GM19467 (cell line): Measurements from ENCODE around the gene ACER3.
"Not testable (repeated sequence)": the region's sequence is repeated elsewhere in the genome, so short reads cannot be mapped to it uniquely, and the experiment has no call there.

Source experiments
- ATAC-seq: cut with Tn5 transposase; IDR thresholded peaks from one replicate; pipeline ENCODE4 v1.9.1; 2021; ENCODE audit warnings: mild to moderate bottlenecking, moderate library complexity; ENCODE audit not compliant: unreplicated experiment

The ACER3 gene

GRCh38 chr11:76836613-76837291 lies 24.0 kb upstream of the ACER3 start:
- no peak for ATAC-seq

GRCh38 chr11:76837696-76838677 lies 22.7 kb upstream of the ACER3 start:
- no peak for ATAC-seq

- no peak for ATAC-seq
Measured at GRCh38 chr11:76838678-76839068, 22.0 kb upstream of the ACER3 start.

- ATAC-seq, result no peak
Measured at GRCh38 chr11:76839311-76839710, 21.4 kb upstream of the ACER3 start.

GRCh38 chr11:76841923-76842452 lies 18.7 kb upstream of the ACER3 start:
- ATAC-seq, result no peak

- ATAC-seq, result no peak
Measured at GRCh38 chr11:76843907-76844306, 16.8 kb upstream of the ACER3 start.

- ATAC-seq, result no peak
Measured at GRCh38 chr11:76844511-76844910, 16.2 kb upstream of the ACER3 start.

GRCh38 chr11:76845069-76845468 lies 15.6 kb upstream of the ACER3 start:
- no peak for ATAC-seq

GRCh38 chr11:76846441-76846840 lies 14.3 kb upstream of the ACER3 start:
- no peak for ATAC-seq

- no peak for ATAC-seq
Measured at GRCh38 chr11:76849376-76849775, 11.3 kb upstream of the ACER3 start.

GRCh38 chr11:76850130-76850529 lies 10.6 kb upstream of the ACER3 start:
- ATAC-seq, result no peak

- no peak for ATAC-seq
Measured at GRCh38 chr11:76850815-76851214, 9.9 kb upstream of the ACER3 start.

GRCh38 chr11:76854709-76855108 lies 6.0 kb upstream of the ACER3 start:
- ATAC-seq, result no peak

- ATAC-seq, result not testable (repeated sequence)
Measured at GRCh38 chr11:76855670-76856069, 5.0 kb upstream of the ACER3 start.

- no peak for ATAC-seq
Measured at GRCh38 chr11:76856106-76856505, 4.6 kb upstream of the ACER3 start.

- no peak for ATAC-seq
Measured at GRCh38 chr11:76856571-76856970, 4.1 kb upstream of the ACER3 start.

GRCh38 chr11:76857781-76858410 lies 2.8 kb upstream of the ACER3 start:
- no peak for ATAC-seq

- no peak for ATAC-seq
Measured at GRCh38 chr11:76859708-76860227, 950 bp upstream of the ACER3 start.

- no peak for ATAC-seq
Measured at GRCh38 chr11:76861490-76861953, 804 bp downstream of the ACER3 start.

- not testable (repeated sequence) for ATAC-seq
Measured at GRCh38 chr11:76862794-76863193, 2.1 kb downstream of the ACER3 start.

GRCh38 chr11:76863196-76863777 lies 2.6 kb downstream of the ACER3 start:
- ATAC-seq, result no peak
